GM18867 (cell line): Measurements from ENCODE around the gene PLSCR3.

ENCODE experiments used
- ATAC-seq: cut with Tn5 transposase; IDR thresholded peaks from one replicate; pipeline ENCODE4 v1.9.1; 2021; ENCODE audit warnings: mild to moderate bottlenecking, moderate library complexity; ENCODE audit not compliant: unreplicated experiment

PLSCR3 gene

DNA sequence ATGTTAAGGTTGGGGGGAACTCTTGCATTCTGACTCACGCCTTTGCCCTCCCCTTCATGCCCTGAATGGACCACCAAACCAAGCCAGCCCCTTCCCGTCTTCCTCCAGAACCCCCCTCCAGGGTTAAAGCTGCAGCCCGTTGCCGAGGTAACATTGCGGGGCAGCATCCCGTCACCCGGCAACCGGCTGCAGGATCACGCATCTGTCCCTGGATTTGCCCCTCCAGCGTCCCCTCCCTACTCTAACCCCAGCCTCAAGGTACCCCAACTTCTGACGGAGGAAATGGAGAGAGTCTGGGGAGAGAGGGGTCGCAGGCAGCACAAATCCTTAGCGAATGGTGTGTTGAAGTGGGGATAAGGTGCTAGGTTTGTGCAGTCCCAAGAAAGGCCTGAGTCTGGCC, 12.8 kb upstream of the PLSCR3 start:
- no peak for ATAC-seq

DNA sequence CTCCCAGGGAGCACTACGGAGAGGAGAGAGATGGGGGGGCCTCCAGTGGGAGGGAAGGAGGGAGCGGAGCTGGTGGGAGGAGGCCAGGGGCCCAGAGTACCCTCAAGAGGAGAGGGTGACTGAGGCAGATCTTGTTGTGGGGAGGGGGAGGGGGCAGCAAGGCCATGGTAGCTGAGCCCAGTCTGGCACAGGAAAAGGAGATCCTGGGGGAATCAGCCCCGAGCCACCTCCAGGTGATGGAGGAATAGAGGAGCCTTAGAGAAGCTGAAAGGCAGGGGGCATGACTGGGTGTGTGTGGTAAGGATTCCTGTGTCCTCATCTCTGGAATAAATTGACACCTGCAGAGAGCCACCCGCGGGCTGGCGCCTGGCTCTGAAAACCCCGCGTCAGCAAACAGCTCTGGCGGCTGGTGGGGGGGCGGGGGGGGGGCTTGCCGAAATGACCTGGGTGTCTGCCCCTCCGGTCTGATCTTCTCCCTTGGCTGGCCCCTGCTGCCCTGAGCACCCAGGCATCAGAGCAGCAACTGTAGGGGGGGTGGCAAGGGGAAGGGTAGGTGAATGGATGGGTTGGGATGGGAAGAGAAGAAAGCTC, 12.0 kb upstream of the PLSCR3 start:
- no peak for ATAC-seq

DNA sequence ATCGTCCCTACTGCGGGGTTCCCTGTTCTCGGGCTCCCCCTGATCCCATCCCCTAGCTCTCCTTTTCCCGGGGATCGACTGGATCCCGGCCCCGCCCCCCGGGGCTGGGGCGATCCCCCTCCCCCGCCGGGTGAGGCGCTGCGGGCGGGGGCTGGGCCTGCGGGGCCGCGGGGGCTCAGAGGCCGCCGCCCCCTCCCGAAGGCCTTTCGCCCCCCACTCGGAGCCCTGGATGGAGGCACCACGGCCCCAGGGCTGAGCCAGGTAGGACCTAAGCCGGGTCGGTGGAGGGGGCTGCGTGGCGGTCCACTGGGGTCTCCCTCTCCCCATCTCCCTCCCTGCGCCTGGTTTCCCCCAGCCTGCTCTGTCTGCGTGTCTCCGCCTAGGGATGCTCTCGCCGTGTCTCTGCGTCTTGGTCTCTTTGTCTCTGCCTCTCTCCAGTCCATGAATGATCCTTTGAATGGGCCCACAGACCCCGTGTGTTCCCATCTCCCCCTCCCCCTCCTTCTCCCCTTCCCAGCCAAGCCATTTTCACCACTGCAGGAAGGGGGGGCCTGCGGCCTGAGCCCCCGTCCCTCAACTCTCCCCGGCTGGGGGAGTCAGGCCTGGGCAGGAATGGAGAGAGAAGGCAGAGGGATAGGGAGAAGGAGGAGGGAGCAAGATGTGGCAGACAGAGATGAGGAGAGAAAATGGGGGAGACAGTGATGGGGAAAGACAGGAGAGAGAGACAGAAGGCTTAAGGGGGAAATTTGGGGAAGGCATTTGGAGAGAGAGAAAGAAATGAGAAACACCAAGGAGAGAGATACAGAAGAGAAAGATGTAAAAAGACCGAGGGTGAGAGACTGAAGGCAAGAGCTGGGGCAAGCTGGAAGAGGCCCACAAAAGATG, 11.3 kb upstream of the PLSCR3 start:
- ATAC-seq, result no peak

DNA sequence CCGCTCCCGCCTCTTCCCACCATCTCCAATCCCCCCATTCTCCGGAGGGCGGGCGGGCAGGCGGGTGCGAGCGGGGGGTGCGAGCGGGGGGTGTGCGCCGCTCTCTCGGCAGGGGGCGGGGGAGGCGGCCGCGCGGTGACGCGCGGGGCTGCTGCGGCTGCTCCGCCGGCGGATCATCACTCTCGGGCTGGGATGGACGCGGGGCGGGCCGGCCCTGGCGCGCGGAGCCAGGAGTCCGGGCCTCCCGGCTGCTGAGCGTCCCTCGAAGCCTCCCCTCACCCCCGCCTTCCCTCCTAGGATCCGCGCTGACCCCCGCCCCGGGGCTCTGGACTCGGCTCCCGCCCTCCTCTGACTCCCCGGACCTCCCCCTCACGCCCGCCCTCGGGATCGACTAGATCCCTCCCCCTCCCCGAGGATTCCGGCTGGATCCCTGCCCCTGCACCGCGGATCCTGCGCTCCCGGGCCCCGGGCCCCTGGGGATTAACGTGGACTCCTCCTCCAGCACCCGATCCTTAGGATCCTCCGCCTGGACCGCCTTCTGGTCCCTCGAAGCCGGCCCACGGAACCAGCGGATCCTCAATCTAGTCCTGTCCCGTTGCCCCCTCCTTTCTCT, 10.5 kb upstream of the PLSCR3 start:
- ATAC-seq, result peak; percentile 20

DNA sequence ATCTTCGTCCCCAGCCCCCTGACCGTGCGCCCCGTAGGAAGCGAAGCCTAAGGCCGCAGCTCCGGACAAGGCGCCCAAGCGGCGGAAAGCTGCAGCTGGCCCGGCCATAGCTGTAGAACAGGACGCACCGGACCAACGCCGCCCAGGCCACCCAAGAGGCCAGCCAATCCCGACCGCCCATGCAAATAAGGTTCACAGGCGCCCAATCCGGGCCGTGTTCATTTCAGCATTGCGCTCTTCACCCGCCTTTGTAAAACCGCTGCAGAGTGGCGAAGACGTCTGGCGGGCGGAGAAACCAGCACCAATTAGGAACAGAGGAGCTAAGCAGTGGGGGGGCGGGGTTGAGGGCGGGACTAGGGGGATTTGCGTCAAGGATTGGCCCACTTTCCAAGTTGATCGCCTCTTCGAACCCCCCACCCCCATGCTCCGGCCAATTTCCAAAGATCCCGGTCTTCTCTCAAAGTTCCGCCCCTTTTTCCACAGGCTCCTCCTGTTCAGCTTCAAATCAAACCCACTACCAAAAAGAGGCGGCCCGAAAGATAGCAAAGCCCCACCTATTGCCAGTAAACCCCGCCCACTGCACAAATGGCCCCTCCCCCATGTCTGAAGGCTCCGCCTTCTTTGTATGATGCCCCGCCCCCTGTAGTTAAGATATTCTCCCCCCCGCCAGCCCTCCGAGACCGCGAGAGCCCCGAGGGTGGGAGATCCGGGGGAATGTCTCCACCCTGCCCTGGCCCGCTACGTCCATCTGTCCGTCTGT, 9.8 kb upstream of the PLSCR3 start, which contains the start of gene TMEM256:
Gene TMEM256, minus strand, starts transcription at position 121 of the 760 bp plus-strand sequence. Its CDS starts 13 bp downstream, at position 108.
- ATAC-seq, result peak; percentile 90

DNA sequence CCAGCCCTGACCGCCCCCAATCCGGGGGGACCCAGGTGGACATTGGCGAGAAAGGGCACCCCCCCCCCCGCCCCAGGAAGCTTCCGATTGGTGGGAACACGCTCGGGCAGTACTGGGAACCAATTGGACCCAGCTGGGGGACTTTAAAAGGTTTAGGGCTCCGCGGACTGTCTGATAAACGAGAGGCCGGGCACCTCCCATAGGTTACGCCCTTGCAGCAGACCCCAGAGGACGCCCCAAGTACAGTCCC, 9.3 kb upstream of the PLSCR3 start:
- no peak for ATAC-seq

DNA sequence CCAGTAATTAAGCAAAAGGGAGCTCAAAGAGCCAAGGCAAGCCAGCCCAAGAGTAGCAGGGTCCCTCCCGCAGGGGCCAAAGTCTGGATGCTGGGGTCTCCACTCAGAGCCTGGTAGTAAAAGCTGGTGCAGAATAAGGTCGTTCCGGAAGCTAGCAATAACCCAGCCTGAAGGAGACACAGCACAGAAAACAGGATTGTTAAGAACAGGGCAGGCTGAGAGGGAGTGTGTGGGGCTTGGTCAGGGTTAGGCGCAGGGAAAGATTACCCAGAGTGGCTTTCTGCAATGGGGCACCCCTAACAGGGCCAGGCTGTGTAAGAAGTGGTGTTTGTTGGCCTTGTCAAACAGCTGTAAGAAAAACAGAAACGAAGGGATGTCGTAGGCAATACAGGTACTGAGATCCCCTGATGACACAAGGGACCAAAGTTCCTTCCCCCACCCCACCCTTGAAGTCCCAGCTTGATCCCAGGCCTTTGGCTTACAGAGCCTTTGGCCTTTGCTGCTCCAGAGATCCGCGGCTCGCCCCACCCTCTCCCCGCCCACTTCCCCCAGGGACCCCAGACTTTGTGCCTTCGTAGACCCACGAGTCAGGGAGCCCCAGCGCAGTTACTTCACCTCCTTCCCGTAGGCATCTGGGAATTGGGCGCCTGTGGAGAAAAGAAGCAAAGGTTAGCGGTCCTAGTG, 8.9 kb upstream of the PLSCR3 start:
- no peak for ATAC-seq

DNA sequence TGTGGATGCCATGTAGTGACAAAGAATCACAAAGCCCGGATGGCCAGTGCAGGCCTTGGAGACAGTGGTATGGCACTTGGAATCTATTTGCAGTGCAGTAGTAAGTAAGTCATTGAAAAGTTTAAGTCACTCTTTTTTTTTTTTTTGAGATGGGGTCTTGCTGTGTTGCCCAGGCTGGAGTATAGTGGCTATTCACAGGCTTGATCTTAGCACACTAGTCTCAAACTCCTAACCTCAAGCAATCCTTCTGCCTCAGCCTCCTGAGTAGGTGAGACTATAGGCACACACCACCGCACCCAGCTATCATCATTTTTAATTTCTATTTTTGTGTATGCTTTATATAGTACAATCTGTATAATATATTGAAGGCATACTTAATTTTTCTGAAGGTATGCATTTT, 4.3 kb upstream of the PLSCR3 start:
- no peak for ATAC-seq

DNA sequence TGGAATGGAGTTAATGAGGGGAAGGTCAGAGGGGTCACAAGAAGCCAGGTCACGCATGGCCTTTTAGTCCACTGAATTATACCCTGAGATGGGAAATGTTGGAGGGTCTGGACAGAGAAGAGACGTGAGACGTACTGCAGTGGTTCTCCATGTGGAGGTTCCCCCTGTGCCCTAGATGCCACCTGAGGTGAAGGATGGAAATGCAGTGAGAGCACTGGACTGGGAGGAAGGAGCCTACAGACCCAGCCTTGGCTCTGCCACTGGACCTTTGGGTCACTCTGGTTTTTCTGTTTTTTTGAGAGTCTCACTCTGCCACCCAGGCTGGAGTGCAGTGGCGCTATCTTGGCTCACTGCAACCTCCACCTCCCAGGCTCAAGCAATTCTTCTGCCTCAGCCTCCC, 1.8 kb upstream of the PLSCR3 start:
- ATAC-seq, result no peak

DNA sequence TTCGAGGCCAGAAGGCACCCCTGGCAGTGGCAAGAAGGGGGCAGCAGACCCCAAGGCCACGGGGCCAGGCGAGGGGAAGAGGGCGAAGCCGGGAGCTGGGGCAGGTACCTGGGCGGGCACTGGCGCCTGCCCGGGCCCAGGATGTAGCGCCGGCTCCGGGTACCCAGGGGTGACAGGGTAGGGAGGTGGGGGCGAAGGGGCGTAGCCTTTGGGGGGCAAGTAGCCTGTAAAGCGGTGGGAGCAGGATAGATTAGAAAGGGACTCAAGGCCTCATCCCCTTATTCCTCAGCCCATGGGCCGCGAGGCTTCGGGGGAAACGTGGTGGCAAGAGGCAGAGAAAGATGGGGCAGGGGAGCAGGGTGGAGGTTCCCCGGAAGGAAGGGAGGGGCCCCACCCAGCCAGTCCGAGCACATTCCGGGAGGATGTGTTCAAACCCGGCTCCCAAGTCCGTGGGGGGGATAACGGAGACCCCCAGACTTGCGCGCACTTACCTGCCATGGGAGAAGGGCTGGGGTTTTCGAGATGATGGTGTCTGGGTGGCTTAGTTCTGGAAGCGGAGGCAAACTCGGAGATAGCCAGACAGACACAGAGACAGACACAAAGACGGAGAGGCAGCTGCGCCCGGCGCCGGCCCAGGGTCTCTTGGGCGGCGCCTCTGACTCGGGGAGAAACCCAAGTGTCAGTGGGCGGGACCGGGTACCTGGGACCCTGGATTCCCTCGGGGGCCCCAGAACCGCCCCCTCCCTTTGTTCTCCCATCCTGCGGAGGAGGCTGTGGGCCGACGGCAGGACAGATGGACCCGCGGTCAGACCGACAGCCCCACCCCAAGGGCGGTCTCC, 493 bp downstream of the PLSCR3 start:
- peak; percentile 32 for ATAC-seq

DNA sequence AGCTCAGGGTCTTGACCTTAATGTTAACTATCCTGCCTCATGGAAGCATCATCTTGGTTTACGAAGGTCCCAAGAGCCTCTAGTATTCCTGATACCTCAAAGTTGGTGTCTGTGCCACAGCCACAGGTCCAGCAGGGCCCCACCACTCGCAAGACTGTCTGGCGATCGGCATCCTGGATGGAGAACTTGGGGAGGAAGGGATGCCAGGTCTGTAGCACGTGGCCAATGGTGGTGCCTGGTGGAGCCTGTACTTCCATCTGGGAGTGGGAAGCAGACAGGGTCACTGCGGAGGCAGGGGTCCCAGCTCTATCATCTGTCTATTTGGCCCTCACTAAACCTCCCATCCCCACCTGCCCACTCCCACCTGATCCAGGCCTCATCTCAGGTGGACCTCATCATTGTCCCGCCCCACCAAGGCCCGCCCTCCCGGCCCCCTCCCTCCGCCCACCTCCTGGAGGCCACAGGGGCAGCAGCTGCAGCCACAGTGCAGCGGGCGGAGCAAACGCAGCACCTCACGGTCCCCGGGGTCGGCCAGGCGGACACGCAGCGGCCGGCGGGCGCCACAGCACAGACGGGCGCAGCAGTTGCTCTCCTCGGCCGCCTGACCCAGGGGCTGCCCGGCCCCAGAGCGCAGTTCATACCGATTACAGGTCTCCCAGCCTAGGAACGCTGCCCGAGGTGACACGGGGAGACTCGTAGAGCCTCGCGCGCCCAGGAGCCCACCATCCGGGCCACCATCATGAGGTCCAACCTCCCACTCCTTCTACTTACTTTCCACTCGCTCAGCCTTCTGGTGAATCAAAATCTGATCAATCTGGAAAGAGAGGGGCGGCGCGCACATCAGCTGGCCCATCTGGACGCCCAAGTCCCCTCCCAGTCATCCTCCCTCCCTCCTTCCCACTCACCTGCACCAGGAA, 1.4 kb downstream of the PLSCR3 start:
- no peak for ATAC-seq

DNA sequence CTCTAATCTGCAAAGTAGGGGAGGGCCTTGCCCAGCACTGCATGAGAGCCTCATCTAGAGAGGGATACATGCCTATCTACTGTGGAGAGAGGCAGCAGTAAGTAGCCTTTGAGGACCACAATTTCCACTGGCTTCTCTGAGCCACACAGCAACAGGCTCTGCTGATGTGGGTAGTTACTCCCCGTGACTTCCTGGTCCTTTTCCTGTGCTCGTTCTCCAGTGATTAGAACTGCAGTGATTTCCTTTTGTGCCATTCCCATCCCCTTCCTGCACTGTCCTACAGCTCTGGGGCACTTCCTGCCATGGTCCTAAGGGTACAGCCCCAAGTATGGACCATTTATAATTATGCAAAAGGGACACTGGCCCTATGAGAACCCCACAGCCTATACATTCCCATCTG, 3.0 kb downstream of the PLSCR3 start:
- ATAC-seq, result no peak

DNA sequence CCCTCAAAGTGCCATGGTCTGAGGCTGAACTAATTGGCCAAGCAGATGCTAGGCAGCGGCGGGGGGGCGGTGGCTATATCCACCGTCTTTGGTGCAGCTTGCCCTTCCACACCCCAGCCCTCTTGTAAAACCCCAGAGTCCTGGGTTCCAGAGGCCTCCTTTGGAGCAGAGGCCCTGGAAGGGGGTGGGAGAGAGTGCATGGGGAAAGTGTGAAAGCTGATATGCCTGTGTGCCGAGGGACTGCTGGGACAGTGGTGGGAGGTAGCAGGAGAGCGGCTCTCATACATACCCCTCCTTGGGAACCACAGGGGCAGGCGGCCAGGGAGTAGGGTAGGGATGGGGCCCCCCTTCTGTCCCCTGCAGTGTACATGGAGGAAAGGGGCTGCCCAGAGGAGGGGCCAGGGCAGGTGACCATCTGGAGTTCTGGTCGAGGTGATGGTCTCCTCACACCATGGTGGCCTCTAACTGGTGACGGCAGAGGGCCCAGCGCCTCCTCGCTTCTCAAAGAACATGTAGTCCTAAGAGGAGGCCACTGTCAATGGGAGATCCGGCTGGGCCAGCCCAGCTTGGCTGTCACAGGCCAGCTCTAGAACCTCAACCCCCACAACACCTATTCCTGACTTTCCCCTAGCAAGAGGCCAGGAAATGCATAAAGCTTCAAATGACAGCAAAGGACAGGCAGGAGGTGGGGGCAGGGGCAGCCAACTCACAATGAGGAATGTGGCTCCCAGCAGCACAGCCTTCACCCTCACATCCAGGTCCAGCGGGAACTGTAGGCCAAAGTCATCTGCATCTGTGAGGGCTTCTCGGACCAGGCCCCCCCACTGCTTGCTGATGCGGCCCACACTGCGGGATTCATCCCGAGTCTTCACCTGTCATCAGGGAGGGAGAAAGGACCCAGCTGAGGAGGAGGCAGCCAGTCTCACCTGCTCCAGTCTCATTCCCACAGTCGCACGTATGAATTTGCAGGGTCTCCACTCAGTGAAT, 4.1 kb downstream of the PLSCR3 start:
- no peak for ATAC-seq

DNA sequence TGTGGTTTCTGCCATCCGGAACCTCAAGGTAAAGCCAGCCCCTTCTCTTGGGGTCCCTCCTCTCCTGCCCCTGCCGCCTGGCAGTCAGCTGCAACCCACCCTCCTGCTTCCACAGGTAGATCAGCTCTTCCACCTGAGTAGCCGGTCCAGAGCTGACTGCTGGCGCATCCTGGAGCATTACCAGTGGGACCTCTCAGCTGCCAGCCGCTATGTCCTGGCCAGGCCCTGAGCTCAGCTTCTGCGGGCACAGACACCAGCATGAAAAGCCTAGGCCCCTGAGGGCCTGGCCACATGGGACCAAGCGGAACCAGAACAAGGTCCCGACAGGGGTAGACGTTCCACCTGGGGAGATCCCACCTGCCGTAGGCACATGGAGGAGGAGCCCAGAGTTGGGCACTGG, 5.5 kb downstream of the PLSCR3 start:
- no peak for ATAC-seq

DNA sequence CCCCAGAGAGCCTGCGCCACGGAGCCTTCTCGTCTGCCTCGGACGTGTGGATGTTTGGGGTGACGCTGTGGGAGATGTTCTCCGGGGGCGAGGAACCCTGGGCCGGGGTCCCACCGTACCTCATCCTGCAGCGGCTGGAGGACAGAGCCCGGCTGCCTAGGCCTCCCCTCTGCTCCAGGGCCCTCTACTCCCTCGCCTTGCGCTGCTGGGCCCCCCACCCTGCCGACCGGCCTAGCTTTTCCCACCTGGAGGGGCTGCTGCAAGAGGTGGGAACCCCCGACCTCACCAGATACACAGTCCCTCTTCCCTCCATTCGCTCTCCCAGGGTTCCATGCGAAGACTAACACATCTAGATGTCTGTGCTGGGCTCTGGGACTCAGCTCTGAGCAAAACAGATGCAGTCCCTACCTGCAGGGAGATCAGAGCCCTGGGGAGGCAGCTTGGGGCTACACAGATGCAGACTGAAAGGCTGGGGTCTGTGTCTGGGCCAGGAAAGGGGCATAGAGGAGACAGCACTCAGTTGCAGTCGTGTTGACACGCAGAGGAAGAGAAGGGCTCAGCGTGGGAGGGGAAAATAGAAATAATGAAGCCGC, 9.7 kb downstream of the PLSCR3 start:
- no peak for ATAC-seq

DNA sequence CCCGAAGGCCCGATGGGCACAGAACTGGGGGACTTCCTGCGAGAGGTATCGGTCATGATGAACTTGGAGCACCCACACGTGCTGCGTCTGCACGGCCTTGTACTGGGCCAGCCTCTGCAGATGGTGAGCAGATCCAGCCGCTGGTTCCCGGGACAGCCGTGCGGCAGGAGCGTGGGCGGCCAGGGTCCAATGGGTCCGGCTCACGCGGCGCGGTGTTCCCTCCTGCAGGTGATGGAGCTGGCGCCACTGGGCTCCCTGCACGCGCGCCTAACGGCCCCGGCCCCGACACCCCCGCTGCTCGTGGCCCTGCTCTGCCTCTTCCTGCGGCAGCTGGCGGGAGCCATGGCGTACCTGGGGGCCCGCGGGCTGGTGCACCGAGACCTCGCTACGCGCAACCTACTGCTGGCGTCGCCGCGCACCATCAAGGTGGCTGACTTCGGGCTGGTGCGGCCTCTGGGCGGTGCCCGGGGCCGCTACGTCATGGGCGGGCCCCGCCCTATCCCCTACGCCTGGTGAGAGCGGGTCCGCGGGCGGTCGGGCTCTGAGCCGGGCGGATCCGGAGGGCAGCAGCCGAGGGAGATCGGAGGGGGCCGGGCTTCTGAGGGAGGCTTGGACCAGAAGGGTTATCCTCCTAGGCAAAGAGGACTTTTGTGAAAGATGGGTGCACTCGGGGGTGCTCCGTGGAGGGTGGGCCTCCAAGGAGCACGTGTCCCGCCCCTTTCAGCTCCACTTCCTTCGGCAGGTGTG, 10.4 kb downstream of the PLSCR3 start:
- ATAC-seq, result peak; percentile 81

DNA sequence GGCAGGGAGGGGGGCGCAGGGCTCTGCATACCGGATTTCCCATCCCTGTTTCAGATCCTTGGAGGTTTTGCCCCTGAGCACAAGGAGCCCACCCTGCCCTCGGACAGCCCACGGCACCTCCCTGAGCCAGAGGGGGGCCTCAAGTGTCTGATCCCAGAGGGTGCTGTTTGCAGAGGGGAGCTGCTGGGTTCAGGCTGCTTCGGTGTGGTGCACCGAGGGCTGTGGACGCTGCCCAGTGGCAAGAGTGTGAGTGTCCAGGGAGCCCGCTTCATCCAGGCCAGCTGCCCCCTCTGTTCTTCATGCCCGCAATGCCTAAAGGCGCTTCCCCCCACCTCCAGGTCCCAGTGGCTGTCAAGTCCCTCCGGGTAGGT, 11.0 kb downstream of the PLSCR3 start:
- no peak for ATAC-seq
